Right lobe of liver (tissue), 4 donors: ENCODE results near the gene CDHR1.

ENCODE experiments used
- CTCF ChIP-seq, 4 donors: fragments of 200-600 bp in 3 of 4; fragments of 450-650 bp in 1 of 4; IDR thresholded peaks; one replicate each; pipeline versions ENCODE4 v1.5.1 to v1.8.0; 2016 to 2022; ENCODE audit warnings: antibody characterized with exemption in 4 of 4, mild to moderate bottlenecking in 2 of 4
- POLR2A ChIP-seq: fragments of 450-650 bp; IDR thresholded peaks from one replicate; pipeline ENCODE4 v1.6.1; 2017; ENCODE audit warnings: antibody characterized with exemption, mild to moderate bottlenecking
- donor health status: DM: no; HTN: no; CAD: no.
- donor health status: DM: no; HTN: no; CAD: no.
- donor health status: DM: no; HTN: yes; CAD: no.

- no peak for TF ChIP-seq CTCF (IDR thresholded peaks at IDR 0.05)
- TF ChIP-seq POLR2A, result no peak
These were observed 50.4 kb downstream of the CDHR1 start, which contains the start of gene RGR for GRCh38 chr10:84244651-84245270.
